Measurements from ENCODE around the gene ECHDC1.

DNA sequence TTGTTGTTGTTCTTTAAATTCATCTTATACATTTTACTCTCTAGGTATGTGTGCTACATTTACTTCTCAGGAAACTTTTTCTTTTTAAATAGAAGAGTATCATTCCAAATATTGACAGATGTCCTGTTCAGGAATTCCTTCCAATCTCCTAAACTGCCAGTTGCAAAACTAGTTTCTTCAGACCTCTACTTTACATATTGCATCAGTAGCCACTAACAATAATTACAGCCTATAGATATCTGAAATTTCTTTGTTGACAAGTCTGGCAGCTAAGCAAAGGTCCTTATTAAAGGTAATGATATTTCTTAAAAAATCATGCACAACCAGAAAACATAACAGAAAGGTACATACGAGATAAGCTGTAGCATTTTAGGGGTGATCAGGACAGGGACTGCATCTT is 4.5 kb downstream of the ECHDC1 start:
- no peak for TF ChIP-seq EZH2 (IDR thresholded peaks at IDR 0.05)
- no peak for TF ChIP-seq POLR2AphosphoS5 (IDR thresholded peaks at IDR 0.05; ENCODE audit: borderline replicate concordance, low read depth, low read length)
- TF ChIP-seq FOXP2 (optimal IDR thresholded peaks at IDR 0.05; ENCODE audit: control extremely low read depth, extremely low read length, insufficient read depth) = no peak

Data from SK-N-MC (cell line).